Measurements from ENCODE around the gene RARS2.
"Not testable (repeated sequence)": the region's sequence is repeated elsewhere in the genome, so short reads cannot be mapped to it uniquely, and the experiment has no call there.

Gene RARS2

DNA sequence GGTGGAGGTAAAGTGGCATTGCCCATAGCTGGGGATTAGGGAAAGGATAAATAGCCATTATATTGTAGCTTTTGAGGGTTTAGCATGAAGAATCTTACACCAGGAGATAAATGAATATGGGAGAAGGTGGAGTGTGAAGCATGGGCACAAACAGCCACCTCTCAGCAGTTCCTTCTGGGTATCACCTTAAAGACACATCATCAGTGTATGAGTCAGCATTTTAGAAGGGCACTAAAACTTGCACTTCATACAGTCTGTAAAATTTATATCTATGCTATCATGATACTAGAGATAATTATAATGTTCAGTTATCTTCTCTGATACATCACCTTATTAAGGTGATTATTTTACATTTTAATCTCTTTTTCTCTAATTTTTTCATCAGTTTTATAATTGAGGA, 91.7 kb downstream of the RARS2 start:
- Histone ChIP-seq H3K4me1 (ENCODE audit: insufficient read depth, low read length) (no peaks in the 10 kb centered on the region), H3K9me3 (ENCODE audit: low read length) (no peaks in the 10 kb centered on the region), H3K27me3 (ENCODE audit: control insufficient read depth in 1 of 2, insufficient read depth in 2 of 2, low read length in 2 of 2) (no peaks in the 10 kb centered on the region), H3K27ac (ENCODE audit: low read depth, low read length) (no peak overlapping the region), H3K4me3 (ENCODE audit: low read depth in 1 of 2, low read length in 2 of 2) (no peak overlapping the region), H3K9ac (ENCODE audit: low read length) (no peak overlapping the region), H3K36me3 (ENCODE audit: insufficient read depth, low read length) (peaks cover 10% of the 10 kb centered on the region)

DNA sequence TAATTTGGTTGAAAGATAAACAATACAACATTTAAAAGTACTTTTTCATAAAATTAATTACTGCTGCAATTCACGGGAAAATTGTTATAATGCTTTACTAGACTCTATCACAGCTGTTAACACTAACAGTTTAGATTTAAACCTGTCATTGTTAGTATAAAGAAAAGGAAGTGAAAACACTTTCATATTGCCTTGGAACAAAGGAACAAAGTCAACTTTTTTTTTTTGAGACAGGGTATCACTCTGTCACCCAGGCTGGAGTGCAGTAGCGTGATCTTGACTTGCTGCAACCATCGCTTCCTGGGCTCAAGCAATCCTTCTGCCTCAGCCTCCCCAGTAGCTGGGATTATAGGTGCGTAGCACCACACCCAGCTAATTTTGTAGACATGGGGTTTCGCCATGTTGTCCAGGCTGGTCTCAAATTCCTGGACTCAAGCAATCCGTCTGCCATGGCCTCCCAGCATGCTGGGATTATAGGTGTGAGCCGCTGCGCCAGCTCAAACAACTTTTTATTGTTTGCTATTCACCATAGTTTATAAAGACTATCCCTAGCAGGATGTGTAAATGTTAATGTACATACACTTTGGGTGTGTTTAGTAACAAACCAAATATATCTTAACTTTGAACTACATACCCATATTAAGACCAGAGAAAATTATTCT, 94.9 kb downstream of the RARS2 start:
- Histone ChIP-seq H3K27ac (ENCODE audit: low read depth, low read length) (no peak overlapping the region), H3K9ac (ENCODE audit: low read length) (no peak overlapping the region), H3K4me3 (ENCODE audit: low read depth in 1 of 2, low read length in 2 of 2) (no peak overlapping the region), H3K27me3 (ENCODE audit: control insufficient read depth in 1 of 2, insufficient read depth in 2 of 2, low read length in 2 of 2) (no peaks in the 10 kb centered on the region), H3K4me1 (ENCODE audit: insufficient read depth, low read length) (no peaks in the 10 kb centered on the region), H3K9me3 (ENCODE audit: low read length) (no peaks in the 10 kb centered on the region), H3K36me3 (ENCODE audit: insufficient read depth, low read length) (no peaks in the 10 kb centered on the region)

GRCh38 chr6:87489326-87489725, 100.5 kb downstream of the RARS2 start:
- not testable (repeated sequence) for H3K27me3 ChIP-seq (ENCODE audit: control insufficient read depth in 1 of 2, insufficient read depth in 2 of 2, low read length in 2 of 2); H3K27ac ChIP-seq (ENCODE audit: low read depth, low read length); H3K4me1 ChIP-seq (ENCODE audit: insufficient read depth, low read length); H3K4me3 ChIP-seq (ENCODE audit: low read depth in 1 of 2, low read length in 2 of 2); H3K36me3 ChIP-seq (ENCODE audit: insufficient read depth, low read length); H3K9me3 ChIP-seq (ENCODE audit: low read length); H3K9ac ChIP-seq (ENCODE audit: low read length)

- Histone ChIP-seq H3K9me3 (ENCODE audit: low read length) (no peaks in the 10 kb centered on the region), H3K27me3 (ENCODE audit: control insufficient read depth in 1 of 2, insufficient read depth in 2 of 2, low read length in 2 of 2) (no peaks in the 10 kb centered on the region), H3K4me3 (ENCODE audit: low read depth in 1 of 2, low read length in 2 of 2) (no peak overlapping the region), H3K27ac (ENCODE audit: low read depth, low read length) (no peak overlapping the region), H3K36me3 (ENCODE audit: insufficient read depth, low read length) (peaks cover 3% of the 10 kb centered on the region), H3K4me1 (ENCODE audit: insufficient read depth, low read length) (no peaks in the 10 kb centered on the region), H3K9ac (ENCODE audit: low read length) (no peak overlapping the region)
Observed at GRCh38 chr6:87487555-87487954, 102.2 kb downstream of the RARS2 start.

DNA sequence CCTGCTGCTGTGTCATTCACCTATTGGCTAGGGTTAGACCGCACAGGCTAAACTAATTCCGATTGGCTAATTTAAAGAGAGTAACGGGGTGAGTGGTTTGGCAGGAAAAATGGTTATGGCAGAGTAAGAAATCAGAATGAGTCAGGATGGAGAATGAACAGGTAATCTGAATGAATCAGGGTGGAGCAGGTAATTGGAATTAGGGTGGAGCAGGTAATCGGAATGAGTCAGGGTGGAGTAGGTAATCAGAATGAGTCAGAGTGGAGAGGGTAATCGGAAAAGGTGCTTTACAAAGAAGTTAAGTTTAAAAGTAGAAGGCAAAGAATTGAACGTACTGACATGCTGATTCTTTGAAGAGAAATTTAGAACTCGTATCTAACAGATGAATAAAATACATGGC, 105.3 kb downstream of the RARS2 start:
- H3K27ac ChIP-seq (ENCODE audit: low read depth, low read length) = no peak overlapping the region
- no peaks in the 10 kb centered on the region for H3K4me1 ChIP-seq (ENCODE audit: insufficient read depth, low read length)
- peaks cover 3% of the 10 kb centered on the region for H3K36me3 ChIP-seq (ENCODE audit: insufficient read depth, low read length)
- H3K9ac ChIP-seq (ENCODE audit: low read length) = no peak overlapping the region
- H3K9me3 ChIP-seq (ENCODE audit: low read length) = no peaks in the 10 kb centered on the region
- H3K4me3 ChIP-seq (ENCODE audit: low read depth in 1 of 2, low read length in 2 of 2) = no peak overlapping the region
- no peaks in the 10 kb centered on the region for H3K27me3 ChIP-seq (ENCODE audit: control insufficient read depth in 1 of 2, insufficient read depth in 2 of 2, low read length in 2 of 2)

DNA sequence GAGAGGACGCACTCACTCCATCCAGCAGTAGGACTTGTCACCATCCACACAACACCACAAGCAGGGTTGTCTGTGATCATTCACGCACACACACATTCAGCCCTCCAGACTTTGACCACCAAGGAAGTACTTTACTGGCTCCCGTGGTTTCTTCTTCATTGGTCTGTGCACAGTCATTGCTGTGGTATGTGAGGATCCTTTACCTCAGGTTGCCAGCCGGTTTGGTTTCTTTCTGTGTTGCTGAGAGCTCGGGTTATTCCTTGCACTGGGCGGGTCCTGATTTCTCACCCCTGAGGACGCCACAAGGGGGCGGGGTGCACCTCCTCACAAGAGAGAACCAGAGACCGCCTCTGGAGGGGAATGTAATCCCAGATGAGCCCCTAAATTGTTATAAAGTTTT, 105.9 kb downstream of the RARS2 start:
- Histone ChIP-seq H3K36me3 (ENCODE audit: insufficient read depth, low read length) (peaks cover 3% of the 10 kb centered on the region), H3K27ac (ENCODE audit: low read depth, low read length) (no peak overlapping the region), H3K27me3 (ENCODE audit: control insufficient read depth in 1 of 2, insufficient read depth in 2 of 2, low read length in 2 of 2) (no peaks in the 10 kb centered on the region), H3K4me1 (ENCODE audit: insufficient read depth, low read length) (no peaks in the 10 kb centered on the region), H3K4me3 (ENCODE audit: low read depth in 1 of 2, low read length in 2 of 2) (no peak overlapping the region), H3K9ac (ENCODE audit: low read length) (no peak overlapping the region), H3K9me3 (ENCODE audit: low read length) (no peaks in the 10 kb centered on the region)

DNA sequence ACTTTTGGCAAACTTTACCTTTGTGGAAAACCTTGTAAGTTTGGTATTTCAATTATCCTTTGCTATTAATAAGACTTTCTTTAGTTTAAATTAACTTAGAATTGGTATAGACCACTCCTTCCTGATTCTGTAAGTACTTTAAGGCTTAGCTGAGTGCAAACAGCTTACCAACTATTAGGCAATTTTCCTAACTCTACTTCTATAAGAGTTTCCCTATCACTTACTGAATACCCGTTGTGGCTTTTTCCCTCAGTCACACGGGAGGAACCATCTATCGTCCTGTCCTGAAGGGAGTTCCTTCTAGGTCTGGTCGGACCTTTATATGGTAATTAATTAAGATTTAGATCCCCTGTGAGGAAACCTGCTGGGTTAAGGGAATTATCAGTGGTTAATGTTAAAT, 107.4 kb downstream of the RARS2 start:
- Histone ChIP-seq H3K4me3 (ENCODE audit: low read depth in 1 of 2, low read length in 2 of 2) (no peak overlapping the region), H3K9me3 (ENCODE audit: low read length) (no peaks in the 10 kb centered on the region), H3K36me3 (ENCODE audit: insufficient read depth, low read length) (peaks cover 3% of the 10 kb centered on the region), H3K27ac (ENCODE audit: low read depth, low read length) (no peak overlapping the region), H3K4me1 (ENCODE audit: insufficient read depth, low read length) (no peaks in the 10 kb centered on the region), H3K9ac (ENCODE audit: low read length) (no peak overlapping the region), H3K27me3 (ENCODE audit: control insufficient read depth in 1 of 2, insufficient read depth in 2 of 2, low read length in 2 of 2) (no peaks in the 10 kb centered on the region)

- H3K4me3 ChIP-seq (ENCODE audit: low read depth in 1 of 2, low read length in 2 of 2) = no peak overlapping the region
- H3K27ac ChIP-seq (ENCODE audit: low read depth, low read length) = no peak overlapping the region
- peaks cover 3% of the 10 kb centered on the region for H3K36me3 ChIP-seq (ENCODE audit: insufficient read depth, low read length)
- H3K9ac ChIP-seq (ENCODE audit: low read length) = no peak overlapping the region
- no peaks in the 10 kb centered on the region for H3K9me3 ChIP-seq (ENCODE audit: low read length)
- H3K27me3 ChIP-seq (ENCODE audit: control insufficient read depth in 1 of 2, insufficient read depth in 2 of 2, low read length in 2 of 2) = no peaks in the 10 kb centered on the region
- H3K4me1 ChIP-seq (ENCODE audit: insufficient read depth, low read length) = no peaks in the 10 kb centered on the region
Observed at GRCh38 chr6:87481931-87482330, 107.9 kb downstream of the RARS2 start.

DNA sequence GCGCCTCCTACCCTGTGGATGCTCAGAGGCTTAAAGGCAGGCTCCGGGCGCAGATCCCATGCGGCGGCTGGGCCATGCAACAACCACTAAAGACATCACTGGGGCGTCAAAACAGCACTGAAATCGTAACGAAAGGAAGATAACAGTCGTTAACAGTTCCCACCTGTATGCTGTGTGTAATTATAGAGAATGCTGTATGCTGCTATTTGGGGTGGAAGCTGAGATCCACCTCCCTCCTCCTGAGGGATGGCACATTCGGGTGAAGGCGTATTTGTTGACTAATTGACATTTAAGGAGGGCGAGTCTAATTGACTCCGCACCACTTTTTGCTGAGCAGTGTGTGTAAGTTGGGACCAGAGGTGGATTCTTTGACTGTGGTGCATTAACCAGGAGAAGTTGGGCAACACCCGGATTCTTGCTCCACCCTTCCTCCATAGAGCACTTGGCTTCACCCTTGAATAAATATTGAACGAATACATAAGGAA, 116.3 kb downstream of the RARS2 start:
- no peaks in the 10 kb centered on the region for H3K36me3 ChIP-seq (ENCODE audit: insufficient read depth, low read length)
- H3K9ac ChIP-seq (ENCODE audit: low read length) = peak overlapping the region; percentile 75
- peak overlapping the region; percentile 88 for H3K27ac ChIP-seq (ENCODE audit: low read depth, low read length)
- no peaks in the 10 kb centered on the region for H3K27me3 ChIP-seq (ENCODE audit: control insufficient read depth in 1 of 2, insufficient read depth in 2 of 2, low read length in 2 of 2)
- H3K9me3 ChIP-seq (ENCODE audit: low read length) = no peaks in the 10 kb centered on the region
- peaks cover 10% of the 10 kb centered on the region for H3K4me1 ChIP-seq (ENCODE audit: insufficient read depth, low read length)
- peak overlapping the region; percentile 84 to 96 for H3K4me3 ChIP-seq (ENCODE audit: low read depth in 1 of 2, low read length in 2 of 2)

DNA sequence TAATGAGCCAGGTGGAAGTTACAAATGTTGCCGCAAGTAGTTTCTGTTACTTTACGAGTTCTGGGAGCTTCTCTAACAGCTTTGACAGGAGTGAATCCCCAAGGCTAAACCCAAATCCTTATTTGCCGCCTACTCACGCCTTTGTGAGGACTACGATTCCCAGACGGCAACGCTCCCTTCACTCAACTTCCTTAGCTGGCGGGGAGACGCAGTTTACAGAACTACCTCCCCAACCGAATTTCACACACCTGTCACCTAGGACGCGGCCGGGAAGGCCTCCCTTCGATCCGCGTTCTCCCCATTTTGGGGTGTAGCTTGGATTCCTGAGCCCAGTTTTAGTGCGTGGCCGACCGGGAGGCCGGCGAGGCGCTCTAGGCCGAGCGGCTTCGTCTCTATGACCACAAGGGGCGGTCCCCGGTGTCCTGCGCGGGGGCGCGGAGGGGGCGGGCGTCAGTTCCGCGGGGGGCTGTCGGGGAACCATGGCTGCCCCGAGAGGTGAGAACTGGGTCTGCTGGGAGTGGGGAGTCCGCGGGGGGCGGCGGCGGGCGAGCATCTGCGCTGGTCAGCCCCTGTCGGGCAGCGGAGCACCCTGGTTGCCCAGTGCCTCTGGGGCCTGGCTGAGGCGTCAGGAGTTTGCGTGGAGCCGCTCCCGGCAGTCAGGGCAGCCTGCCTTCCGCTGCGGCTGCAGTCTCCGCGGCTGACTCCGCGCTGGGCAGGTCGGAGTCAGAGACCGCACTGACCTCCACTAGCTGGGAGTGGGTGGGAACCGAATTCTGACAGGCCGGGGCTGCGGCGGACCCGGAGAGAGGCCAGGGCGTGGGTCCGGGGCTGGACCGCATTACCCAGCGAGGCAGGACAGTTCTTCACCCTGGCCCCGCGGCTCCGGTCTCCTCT, 117.0 kb downstream of the RARS2 start, which contains the start of gene SLC35A1:
Gene SLC35A1, plus strand, starts transcription at position 450 of the 894 bp plus-strand sequence. Its CDS starts 30 bp downstream, at position 480.
- Histone ChIP-seq H3K4me3 (ENCODE audit: low read depth in 1 of 2, low read length in 2 of 2) (peak within 1 kb of the TSS; percentile 84 to 96), H3K9me3 (ENCODE audit: low read length) (no peaks in the 10 kb centered on the region), H3K4me1 (ENCODE audit: insufficient read depth, low read length) (peaks cover 10% of the 10 kb centered on the region), H3K9ac (ENCODE audit: low read length) (peak within 1 kb of the TSS; percentile 75), H3K36me3 (ENCODE audit: insufficient read depth, low read length) (no peaks in the 10 kb centered on the region), H3K27ac (ENCODE audit: low read depth, low read length) (peak within 1 kb of the TSS; percentile 88), H3K27me3 (ENCODE audit: control insufficient read depth in 1 of 2, insufficient read depth in 2 of 2, low read length in 2 of 2) (no peaks in the 10 kb centered on the region)

GRCh38 chr6:87465051-87465450, 124.7 kb downstream of the RARS2 start:
- Histone ChIP-seq H3K4me1 (ENCODE audit: insufficient read depth, low read length) (no peaks in the 10 kb centered on the region), H3K9me3 (ENCODE audit: low read length) (no peaks in the 10 kb centered on the region), H3K36me3 (ENCODE audit: insufficient read depth, low read length) (no peaks in the 10 kb centered on the region), H3K4me3 (ENCODE audit: low read depth in 1 of 2, low read length in 2 of 2) (no peak overlapping the region), H3K27me3 (ENCODE audit: control insufficient read depth in 1 of 2, insufficient read depth in 2 of 2, low read length in 2 of 2) (no peaks in the 10 kb centered on the region), H3K27ac (ENCODE audit: low read depth, low read length) (no peak overlapping the region), H3K9ac (ENCODE audit: low read length) (no peak overlapping the region)

Data from muscle layer of colon (tissue), 2 donors.